GM11168 (cell line): ENCODE results near the gene KIAA0513.
"Not testable (repeated sequence)": the region's sequence is repeated elsewhere in the genome, so short reads cannot be mapped to it uniquely, and the experiment has no call there.

Source experiments
- in situ Hi-C: fragments of 300-500 bp; cut with MboI; formaldehyde crosslinking; loops from one replicate; pipeline ENCODE4 v1.12.0; 2022; ENCODE audit warnings: low sequenced_read_pairs; ENCODE audit not compliant: unreplicated experiment

Gene KIAA0513

DNA sequence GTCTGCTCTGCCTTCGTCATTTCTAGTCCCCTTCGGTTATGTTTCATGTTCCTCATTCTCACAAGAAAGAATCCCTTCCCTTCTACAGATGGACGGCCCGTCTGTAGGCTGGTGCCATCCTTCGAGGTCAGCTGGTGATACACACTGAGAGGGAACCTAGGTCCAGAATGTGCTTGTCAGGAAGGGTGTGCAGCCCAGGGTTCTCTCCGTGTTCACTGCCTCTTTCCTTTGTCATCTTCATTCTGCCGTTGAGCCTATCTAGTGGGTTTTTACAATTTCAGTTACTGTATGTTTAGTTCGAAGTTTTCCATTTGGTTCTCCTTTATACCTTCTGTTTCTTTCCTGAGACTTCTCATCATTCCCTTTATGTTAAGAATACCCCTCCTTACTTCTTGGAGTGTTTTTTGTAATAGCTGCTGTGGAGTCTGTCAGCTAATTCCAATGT, 18.9 kb downstream of the KIAA0513 start:
- in situ Hi-C loops: no loop called here

DNA sequence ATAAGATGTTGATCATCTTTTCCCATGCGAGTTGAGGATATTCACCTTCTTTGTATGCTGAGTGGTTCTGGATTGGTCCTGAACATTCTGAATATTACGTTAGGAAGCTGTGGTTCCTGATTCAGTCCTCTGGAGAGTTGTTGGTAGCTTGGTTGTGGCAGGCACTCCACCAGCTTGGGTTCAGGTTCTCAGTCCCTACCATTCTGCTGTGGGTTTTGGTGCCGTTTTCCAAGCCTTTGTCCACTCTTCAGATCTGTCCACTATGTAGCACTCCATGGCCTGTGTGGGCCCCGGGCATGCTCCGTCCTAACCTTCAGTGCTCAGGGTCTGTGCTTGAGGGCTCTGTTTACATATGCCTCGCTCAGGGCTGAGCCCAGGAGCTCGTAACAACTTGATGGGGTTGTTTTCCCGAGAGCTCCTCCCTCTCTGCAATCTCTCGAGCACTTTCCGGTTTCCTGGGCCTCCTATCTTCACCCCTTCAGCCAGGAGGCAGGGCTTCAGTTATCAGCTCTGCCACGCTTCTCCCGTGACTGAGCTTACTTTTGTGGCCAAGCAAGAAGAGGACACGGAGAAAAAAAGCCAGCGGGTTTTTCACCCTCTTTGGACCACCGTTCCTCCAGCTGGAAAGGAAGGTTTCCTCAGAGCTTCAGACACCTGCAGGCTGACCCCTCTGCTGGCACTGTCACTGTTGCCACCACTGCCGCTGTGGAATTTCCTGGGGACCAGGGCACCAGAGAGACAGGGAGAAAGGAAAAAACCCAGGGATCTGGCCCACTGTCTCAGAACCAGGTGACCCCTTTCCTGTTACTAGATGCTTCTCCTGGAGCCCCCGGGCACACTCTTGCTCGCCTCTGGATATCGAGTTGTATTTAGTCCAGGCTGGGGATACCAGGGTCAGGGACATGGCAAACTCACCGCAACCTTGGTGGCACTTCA, 19.6 kb downstream of the KIAA0513 start:
- in situ Hi-C loops: no loop called here

DNA sequence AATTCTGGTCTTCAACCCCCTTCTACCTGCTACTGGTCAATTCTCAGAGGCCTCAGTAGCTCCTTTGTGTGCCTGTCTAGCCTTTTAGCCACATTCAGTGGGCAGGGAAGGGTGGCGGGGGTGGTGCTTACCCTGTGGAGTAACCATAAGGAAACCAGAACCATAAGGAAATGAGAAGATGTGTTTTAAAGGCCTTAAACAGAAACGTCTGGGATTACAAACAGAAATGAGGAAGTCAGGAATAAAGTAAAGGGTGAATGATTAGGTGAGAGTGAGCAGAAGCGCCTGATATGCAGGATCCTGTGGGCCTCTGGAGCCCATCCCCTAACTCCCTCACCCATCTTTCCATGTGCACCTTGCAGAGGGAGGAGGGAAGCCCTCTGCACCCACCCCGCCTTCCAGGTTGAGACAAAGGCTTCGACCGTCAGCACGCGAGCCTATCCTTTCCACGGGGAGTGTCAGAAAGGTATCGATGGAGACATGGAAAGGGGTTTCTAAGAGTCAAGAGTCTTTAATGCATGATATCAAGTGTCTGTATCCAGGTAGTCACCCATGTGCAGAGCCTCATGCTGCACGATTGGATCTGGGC, 20.4 kb downstream of the KIAA0513 start:
- in situ Hi-C loops: no loop called here

DNA sequence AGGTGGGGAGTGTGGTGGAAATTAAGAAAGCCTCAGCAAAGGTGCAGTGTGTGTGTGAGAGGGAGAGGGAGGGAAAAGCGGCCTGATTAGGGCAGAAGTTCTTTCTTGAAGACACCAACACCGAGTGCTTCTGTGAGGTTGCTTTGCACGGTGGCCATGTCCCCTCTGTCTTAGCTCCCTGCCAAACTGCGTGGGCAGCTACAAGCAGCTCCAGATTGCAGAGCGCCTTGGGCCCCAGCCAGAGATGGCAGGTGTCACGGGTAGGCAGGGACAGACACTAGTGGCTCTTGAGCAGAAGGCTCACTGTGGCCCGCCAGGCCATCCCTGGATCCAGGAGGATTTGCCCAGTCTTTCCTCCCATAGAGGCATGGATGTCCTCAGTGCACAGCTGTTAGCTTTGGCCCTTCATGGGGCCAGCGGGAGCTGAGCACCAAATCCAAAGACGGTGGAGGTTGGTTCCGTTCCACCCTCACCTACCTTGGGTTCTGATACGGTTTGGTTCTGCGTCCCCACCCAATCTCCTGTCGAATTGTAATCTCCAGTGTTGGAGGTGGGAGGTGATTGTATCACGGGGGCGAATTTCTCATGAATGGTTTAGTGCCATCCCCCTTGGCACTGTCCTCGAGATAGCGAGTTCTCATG, 21.4 kb downstream of the KIAA0513 start:
- in situ Hi-C loops: no loop called here

DNA sequence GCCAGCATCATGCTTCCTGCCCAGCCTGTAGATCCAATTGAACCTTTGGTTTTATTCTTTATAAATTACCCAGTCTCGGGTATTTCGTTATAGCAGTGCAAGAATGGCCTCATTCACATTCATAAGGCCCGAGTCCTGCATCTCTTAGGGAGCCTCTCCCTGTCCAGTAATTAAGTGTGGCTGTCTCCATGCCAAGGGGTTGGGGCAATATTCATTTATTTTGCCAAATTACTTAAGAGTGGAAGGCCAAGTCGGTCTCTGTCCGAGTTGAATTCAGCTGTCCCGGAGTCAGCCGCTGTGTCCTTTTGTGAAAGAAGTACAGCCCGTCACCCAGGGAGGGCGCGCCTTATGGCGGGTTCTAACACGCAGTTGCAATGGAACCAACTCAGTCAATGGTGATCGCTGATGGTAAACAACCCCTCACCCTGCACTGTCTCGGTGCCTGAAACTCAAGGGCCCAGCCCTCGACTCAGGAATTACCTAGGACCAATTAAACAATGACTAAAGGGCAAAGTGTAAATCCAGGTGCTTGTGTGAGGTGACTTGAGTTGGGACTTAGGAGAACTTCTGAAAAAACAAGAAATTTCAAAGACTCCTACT, 22.2 kb downstream of the KIAA0513 start:
- in situ Hi-C loops: no loop called here

DNA sequence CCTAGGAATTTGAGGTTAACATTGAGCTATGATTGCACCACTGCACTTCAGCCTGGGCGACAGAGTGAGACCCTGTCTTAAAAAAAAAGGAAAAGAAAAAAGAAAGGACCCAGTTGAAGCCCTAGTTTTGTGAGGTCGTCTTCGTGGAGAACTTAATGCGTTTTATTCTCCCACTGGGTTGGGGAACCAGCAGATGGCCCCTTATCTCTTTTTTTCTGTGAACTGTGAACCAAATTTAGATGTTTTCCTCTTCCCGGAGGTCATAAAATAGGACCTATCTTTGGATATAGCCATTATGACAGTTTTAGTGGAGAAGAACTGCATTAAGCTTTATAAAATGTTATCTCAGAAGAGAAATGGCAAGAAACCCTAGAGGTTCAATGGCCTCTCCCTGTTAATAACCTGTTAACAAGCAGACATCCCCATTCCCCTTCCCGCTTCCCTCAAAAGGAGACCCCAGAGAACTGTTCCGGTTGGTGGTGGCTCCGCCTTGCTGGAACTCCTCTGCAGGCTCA, 23.5 kb downstream of the KIAA0513 start:
- in situ Hi-C loops: no loop called here

DNA sequence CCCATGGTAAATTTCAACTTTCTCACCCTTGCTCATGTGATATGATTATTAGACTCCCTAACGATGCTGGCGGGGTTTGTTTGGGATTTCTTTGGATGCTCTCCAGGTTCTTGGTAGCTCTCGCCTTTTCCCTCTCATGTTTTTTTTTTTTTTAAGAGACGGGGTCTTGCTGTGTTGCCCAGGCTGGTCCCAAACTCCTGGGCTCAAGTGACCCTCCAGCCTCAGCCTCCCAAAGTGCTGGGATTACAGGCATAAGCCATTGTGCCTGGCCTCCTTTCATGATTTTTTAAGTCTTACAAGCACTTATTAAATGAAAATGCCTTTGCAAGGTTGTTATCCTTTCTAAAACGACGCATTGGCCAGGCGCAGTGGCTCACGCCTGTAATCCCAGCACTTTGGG, 24.1 kb downstream of the KIAA0513 start:
- in situ Hi-C loops: no loop called here

DNA sequence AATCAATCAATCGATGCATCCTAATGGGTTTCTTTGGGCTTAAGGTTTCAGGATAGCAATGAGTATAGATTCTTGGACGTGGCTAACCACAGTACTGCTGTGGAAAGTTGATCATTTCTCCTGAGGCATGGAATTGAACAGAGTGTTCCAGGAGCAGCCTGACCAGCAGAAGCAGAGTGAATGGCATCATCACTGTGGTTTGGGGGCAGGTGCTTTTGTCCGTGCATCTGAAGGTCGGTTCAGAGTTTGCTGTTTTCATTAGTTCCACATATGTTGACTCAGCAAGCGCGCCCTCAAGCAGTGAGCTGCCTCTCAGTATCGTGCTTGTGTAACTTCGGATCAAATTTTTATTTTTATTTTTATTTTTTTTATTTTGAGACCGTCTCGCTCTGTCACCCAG, 24.9 kb downstream of the KIAA0513 start:
- in situ Hi-C loops: no loop called here

DNA sequence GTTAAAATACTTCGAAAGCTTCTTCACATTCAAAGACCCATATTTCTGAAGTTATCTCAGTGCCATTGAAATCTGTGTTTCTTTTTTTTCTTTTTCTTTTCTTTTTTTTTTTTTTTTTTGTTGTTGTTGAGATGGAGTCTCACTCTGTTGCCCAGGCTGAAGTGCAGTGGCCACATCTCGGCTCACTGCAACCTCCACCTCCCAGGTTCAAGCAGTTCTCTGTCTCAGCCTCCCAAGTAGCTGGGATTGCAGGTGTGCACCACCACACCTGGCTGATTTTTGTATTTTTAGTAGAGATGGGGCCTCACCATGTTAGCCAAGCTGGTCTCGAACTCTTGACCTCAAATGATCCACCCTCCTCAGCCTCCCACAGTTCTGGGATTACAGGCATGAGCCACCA, 26.7 kb downstream of the KIAA0513 start:
- in situ Hi-C loops: not testable (repeated sequence)

DNA sequence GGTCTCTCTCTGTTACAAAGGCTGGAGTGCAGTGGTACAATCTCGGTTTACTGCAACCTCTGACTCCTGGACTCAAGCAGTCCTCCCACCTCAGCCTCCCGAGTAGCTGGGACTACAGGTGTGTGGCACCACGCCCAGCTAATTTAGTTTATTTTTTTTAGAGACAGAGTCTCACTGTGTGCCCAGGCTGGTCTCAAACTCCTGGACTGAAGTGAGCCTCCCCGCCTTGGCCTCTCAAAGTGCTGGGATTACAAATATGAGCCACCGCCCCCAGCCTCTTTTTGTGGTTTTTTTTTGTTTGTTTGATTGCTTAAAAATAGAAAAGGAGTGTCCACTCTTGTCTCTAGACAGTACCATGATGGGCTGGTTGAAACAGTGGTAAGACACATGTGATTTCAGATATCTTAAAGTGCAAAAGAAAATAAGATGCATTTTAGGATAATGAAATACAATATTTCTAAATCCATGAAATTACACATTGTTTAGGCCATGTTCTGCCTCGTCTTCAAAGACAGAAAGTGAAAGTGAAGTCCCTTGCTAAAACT, 27.4 kb downstream of the KIAA0513 start:
- in situ Hi-C loops: no loop called here

DNA sequence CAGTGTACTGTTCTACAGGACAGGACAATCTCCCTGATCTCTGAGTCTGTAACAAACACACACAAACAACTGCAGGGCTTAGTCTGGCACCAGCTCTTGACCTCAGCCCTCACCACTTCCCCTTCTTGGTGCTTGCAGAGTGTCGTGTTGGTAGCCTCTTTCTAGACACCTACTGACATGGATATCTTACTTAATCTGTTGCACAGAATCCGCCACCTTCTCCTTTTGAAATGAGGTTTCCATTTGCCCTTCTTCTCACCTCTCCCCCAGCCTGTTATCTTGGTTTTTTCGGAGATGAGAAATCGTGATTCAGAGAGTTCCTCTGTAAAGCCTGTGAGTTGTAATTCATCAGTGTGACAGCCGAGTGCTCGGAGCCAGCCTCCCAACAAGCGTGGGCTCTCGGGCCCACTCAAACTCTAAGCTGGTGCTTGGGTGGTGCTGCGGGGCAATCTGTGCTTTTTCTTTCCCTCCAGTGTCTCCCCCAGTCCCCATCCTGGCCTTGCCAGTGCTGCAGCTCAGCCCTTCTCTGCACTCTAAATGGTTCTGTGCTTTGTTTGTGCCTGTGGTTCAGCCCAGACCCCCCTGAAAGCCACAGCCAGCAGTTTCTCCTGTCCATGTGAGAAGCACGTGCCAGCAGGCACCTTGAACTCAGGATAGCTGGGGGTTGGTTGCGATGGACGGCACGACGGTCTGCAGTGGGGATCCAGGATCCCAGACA, 28.1 kb downstream of the KIAA0513 start:
- in situ Hi-C loops: no loop called here

DNA sequence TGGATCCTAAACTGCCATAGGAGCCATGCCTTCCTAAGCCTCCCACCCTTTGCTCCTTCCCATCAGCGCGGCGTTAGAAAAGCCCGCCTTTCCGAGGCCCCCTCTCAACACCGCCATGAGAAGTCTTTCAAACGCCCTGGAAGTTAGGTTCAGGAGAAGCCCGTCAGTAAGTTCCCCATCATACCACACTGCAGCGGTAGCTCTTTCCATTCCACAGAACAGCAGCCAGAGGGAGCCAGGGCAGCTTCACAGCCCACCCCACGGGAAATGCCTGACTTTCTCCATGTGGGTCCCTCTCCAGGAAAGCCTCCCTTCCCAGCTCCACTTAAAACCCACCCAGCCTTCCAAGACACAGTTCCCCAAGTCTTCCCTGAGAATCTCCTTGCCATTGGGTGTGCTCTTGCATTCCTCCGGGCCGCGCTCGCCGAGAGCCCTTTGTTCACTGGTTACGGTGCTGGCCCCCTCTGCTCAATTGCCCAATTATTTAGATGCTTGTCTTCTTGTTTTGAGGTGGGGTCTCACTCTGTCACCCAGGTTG, 28.7 kb downstream of the KIAA0513 start:
- in situ Hi-C loops: no loop called here

DNA sequence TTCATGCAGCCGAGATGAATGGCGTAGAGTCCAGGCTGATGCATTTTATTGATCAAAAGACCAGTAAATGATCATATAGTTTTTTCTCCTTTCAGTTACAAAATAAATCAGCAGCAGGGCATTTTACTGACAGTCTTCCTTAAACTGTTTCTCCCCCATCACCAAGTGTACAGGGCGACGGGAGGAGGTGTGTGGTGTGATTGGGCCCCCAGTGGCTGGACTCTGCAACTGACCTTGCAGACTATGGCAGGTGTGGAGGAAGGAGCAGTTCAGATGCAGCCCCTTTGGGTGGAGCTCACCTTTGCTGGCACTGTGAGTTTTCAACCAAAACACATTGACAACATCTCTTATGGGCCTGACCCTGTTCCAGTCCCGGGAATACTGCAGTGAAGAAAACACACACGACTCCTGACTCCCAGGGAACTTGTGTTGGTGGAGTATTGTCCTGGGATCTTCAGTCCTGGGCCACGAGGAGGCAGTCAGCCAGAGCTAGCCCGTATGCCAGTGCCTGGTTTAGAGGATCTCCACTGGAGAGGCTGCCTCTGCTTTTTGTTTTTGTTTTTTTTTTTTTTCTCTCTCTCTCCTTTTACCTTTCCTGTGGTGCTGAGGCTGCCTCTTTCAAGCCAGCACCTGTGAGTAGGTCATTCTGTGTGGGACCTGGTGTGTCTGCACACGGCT, 29.8 kb downstream of the KIAA0513 start:
- in situ Hi-C loops: no loop called here

DNA sequence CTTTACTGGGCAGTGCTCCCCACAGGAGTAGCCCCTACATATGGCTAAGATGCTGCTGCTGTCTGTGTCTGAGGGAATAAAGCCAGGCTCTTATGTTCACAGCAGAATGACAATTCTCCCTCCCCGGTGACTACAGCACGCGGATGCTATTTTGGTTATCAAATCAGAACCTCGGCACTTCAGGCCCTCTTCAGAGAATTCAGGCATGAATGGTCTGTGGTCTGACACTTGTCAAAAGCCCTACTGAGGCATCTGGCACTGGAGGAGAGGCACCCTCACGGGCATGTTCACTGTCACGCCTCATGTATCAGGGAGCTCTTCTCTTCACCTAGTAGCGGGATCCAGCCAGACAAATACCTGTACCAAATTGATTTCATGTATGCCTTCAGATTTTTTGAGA, 30.4 kb downstream of the KIAA0513 start:
- in situ Hi-C loops: no loop called here

DNA sequence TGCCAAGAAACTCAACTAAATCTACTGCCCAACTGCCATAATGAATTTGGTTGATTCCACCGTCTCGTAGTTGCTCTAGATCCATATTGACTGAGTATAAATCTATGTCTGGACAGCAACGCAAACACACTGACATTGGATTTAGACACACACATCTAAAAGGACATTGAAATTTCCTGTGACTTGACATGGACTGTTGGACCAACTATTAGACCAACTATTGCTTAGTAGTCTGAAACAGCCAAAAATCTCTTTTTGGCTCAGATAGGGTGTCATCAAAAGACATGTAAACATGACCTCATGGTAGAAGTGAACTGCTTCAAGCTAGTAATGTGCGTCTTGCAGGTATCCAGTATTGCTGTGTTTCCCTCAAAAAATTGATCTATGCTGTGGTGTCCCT, 31.3 kb downstream of the KIAA0513 start:
- in situ Hi-C loops: no loop called here

DNA sequence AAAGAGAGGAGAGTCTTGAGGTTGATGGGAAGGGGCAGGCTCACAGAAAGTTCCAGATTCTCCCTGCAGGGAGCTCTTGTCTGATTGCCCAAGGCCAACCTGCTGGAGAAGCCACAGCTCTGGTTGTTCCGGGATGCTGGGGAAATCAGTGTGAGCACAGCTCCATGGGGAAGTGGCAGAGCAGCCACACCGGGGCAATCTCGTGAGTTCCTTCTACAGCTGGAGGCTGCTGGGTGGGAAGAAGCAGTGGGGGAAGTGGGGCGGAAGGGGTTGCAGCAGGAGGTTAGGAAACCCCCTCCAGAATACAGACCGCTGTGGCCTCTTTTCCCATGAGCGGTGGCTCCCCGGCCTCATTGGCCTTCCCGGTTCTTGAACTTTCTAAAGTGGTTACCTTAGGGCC, 34.0 kb downstream of the KIAA0513 start:
- in situ Hi-C loops: no loop called here

DNA sequence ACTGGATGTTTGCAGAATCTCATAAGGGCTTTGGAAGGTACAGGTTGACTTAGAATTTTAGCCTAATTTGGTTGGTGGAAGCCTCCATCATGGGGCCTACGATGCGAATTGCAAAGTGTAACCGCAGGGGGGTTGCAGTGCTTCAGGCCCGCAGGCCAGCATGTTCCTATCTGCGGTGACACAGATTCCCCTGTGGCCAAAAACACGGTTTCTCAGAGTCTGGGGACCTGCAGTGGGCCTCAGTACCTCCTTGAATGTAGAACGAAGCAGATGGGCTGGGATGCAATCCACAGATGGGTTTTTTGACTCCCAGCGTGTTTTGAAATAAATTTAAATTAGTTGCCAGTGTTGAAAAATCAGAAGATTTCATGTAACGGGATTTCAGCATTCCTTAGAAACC, 34.7 kb downstream of the KIAA0513 start:
- in situ Hi-C loops: no loop called here

DNA sequence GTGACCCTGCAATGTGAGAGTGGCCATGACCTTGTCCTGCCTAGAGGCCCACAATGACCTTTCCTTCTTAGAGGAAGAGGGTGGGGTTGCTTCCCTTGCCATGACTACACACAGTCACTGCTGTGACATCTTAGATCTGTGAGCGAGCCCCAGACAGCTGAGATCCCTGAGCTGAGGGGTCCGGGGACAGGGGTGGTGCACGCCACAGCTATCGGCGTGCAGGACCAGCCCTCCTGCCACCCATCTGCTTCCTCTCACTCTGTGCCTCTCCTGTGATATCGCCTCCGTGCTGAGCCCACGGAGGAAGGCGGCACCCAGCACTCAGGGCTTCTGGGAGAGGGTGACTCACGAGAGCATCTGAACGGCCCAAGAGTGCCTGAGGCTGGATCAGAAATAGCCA, 35.2 kb downstream of the KIAA0513 start:
- in situ Hi-C loops: no loop called here

DNA sequence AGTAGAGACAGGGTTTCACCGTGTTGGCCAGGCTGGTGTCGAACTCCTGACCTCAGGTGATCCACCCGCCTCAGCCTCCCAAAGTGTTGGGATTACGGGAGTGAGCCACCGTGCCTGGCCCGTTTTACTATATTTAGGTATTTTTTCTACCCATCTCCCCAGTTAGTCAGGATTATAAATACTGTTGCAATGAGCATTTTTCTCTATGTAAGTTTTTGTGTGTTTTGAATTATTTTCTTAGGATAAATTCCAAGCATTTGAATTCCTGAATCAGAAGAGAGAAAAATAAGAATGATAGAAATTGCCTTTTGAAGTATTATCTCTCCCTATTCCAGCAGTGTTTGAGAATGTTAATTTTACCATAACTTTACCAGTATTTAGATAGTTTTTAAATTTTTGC, 36.6 kb downstream of the KIAA0513 start:
- in situ Hi-C loops: no loop called here
